ENCODE data around the gene CREB3L4. TPM values are rescaled to one million over a fixed set of nuclear protein-coding genes. Genes with fewer than 3 reads are reported as not detected.

CREB3L4 gene
- total and polyA plus RNA-seq, 2 of the 13 experiments (the other 11 are each of a cell fraction or from before 2014, with no cell fraction given), result 9.9 to 18.7 TPM

GRCh38 chr1:153958111-153958960 lies 9.4 kb upstream of the CREB3L4 start, which contains the start of gene CRTC2:
TSS of gene CRTC2 (minus strand) at chr1:153958612. CDS start at chr1:153958497, 115 bp downstream.
- intact Hi-C loops (cut with micrococcal nuclease; ENCODE audit: unreplicated experiment), result loop anchor here (5.0 kb wide), 1 partner anchor 36 kb away; the partner anchor contains the start of gene GATAD2B
- no peak within 1 kb of the TSS for H2AFZ ChIP-seq (ENCODE audit: low read length)
- peak within 1 kb of the TSS; percentile 89 for H3K4me2 ChIP-seq (ENCODE audit: low read depth, low read length)
- H3K36me3 ChIP-seq (replicated peaks in 1 of 2; ENCODE audit: control insufficient read depth in 1 of 2, insufficient read depth in 2 of 2, low read length in 2 of 2), result peaks cover 0 to 16% of the 10 kb centered on the region in 2 experiments; a peak in 3 of 5 replicates
- peak within 1 kb of the TSS; percentile 89 to 99 (median 92) for H3K4me3 ChIP-seq (replicated peaks in 1 of 3; ENCODE audit: insufficient read depth in 1 of 3, low read depth in 2 of 3, low read length in 3 of 3)
- FAIRE-seq, result peak; percentile 92
- peaks cover 7% of the 10 kb centered on the region; the same call in 1 of the 2 replicates for H4K20me1 ChIP-seq (ENCODE audit: insufficient read depth, low read length)
- no TSS peak for BruUV-seq (replicated peaks)
- H3K79me2 ChIP-seq (ENCODE audit: insufficient read depth, low read length), result peaks cover 58% of the 10 kb centered on the region
- in situ Hi-C loops (cut with HindIII; ENCODE audit: extremely low pct_ligation_motif_present, low pct_unique_long_range_greater_than_20kb), result no loop called here
- WGBS (ENCODE audit: low lambda C conversion rate), result 1% methylated on average over 58 of the region's 75 CpGs
- peak within 1 kb of the TSS; percentile 75 for H3K27ac ChIP-seq (ENCODE audit: extremely low read length, insufficient read depth, low read length)
- ATAC-seq, result peak; percentile 81
- peak within 1 kb of the TSS; percentile 85 for H3K9ac ChIP-seq (ENCODE audit: insufficient read depth, low read depth, low read length)
- DNase-seq (ENCODE audit: low spot score), result peak; percentile 96
- peaks cover 67% of the 10 kb centered on the region for H3K4me1 ChIP-seq (ENCODE audit: insufficient read depth, low read length)
- peaks cover 0 to 7% of the 10 kb centered on the region in 2 experiments; a peak in 1 of 5 replicates for H3K27me3 ChIP-seq (ENCODE audit: control insufficient read depth in 1 of 2, insufficient read depth in 2 of 2, low read length in 2 of 2)
- CTCF ChIA-PET (ENCODE audit: low intra/inter-chr PET ratio, low total read pairs), result interaction anchor here (0.8 kb wide), 1 partner anchor 9 kb away, joined by 3 read pairs; no protein-coding TSS in a partner anchor
- no peaks in the 10 kb centered on the region for H3K9me3 ChIP-seq (ENCODE audit: low read length)
- POLR2A ChIA-PET, result interaction anchor here (0.9 to 7.0 kb wide), 8 partner anchors 9 to 44 kb away, joined by 3 to 89 read pairs (median 10); partner anchors contain the start of genes CREB3L4, DENND4B, GATAD2B and JTB
- TF ChIP-seq TEAD2 (CRISPR knock-in tag; IDR thresholded peaks at IDR 0.05) (no peak), ZNF709 (CRISPR knock-in tag; IDR thresholded peaks at IDR 0.05) (peak; percentile 65; the same call in 1 of the 2 replicates), POLR2AphosphoS5 (IDR thresholded peaks at IDR 0.05; ENCODE audit: low read depth, low read length) (peak; percentile 71), RNF219 (CRISPR knock-in tag; IDR thresholded peaks at IDR 0.05) (no peak), ELF1 (CRISPR knock-in tag; IDR thresholded peaks at IDR 0.05) (peak; percentile 99), PITX1 (CRISPR knock-in tag; IDR thresholded peaks at IDR 0.05) (no peak), KDM1A (CRISPR knock-in tag; IDR thresholded peaks at IDR 0.05) (no peak), NR2F1 (CRISPR knock-in tag; IDR thresholded peaks at IDR 0.05) (peak; percentile 21 to 42; a peak in 1 of 4 replicates), PAF1 (CRISPR knock-in tag; IDR thresholded peaks at IDR 0.05) (no peak), ZNF30 (CRISPR knock-in tag; IDR thresholded peaks at IDR 0.05) (no peak), FOSL2 (CRISPR knock-in tag; IDR thresholded peaks at IDR 0.05) (peak; percentile 36; the same call in 1 of the 2 replicates), ERF (CRISPR knock-in tag; IDR thresholded peaks at IDR 0.05) (peak; percentile 75; the same call in 1 of the 2 replicates), FOXP1 (IDR thresholded peaks at IDR 0.05) (0 out of 2 replicates have a peak, but pooled peaks have one; percentile 20), FOXP1 (CRISPR knock-in tag; IDR thresholded peaks at IDR 0.05) (no peak), EED (CRISPR knock-in tag; IDR thresholded peaks at IDR 0.05) (0 out of 2 replicates have a peak, but pooled peaks have one; percentile 62), MBNL3 (CRISPR knock-in tag; conservative IDR thresholded peaks at IDR 0.05) (no peak), SIN3B (IDR thresholded peaks at IDR 0.05; ENCODE audit: low read length) (no peak)
- TF ChIP-seq, protein P1, sequence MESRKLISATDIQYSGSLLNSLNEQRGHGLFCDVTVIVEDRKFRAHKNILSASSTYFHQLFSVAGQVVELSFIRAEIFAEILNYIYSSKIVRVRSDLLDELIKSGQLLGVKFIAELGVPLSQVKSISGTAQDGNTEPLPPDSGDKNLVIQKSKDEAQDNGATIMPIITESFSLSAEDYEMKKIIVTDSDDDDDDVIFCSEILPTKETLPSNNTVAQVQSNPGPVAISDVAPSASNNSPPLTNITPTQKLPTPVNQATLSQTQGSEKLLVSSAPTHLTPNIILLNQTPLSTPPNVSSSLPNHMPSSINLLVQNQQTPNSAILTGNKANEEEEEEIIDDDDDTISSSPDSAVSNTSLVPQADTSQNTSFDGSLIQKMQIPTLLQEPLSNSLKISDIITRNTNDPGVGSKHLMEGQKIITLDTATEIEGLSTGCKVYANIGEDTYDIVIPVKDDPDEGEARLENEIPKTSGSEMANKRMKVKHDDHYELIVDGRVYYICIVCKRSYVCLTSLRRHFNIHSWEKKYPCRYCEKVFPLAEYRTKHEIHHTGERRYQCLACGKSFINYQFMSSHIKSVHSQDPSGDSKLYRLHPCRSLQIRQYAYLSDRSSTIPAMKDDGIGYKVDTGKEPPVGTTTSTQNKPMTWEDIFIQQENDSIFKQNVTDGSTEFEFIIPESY (CRISPR knock-in tag; IDR thresholded peaks at IDR 0.05), result no peak
- TF ChIP-seq, protein P2, sequence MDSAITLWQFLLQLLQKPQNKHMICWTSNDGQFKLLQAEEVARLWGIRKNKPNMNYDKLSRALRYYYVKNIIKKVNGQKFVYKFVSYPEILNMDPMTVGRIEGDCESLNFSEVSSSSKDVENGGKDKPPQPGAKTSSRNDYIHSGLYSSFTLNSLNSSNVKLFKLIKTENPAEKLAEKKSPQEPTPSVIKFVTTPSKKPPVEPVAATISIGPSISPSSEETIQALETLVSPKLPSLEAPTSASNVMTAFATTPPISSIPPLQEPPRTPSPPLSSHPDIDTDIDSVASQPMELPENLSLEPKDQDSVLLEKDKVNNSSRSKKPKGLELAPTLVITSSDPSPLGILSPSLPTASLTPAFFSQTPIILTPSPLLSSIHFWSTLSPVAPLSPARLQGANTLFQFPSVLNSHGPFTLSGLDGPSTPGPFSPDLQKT (CRISPR knock-in tag; IDR thresholded peaks at IDR 0.05; ENCODE audit: borderline replicate concordance), result peak; percentile 45

All from HepG2 (cell line).